Stomach (tissue), 9 donors: ENCODE data around the gene COMMD1. TPM values are rescaled to one million over a fixed set of nuclear protein-coding genes. Genes with fewer than 3 reads are reported as not detected.

Source experiments
- DNase-seq, 2 donors: peaks; one replicate each; pipeline versions ENCODE4 v3.0.0 to v3.0.0-alpha.2; 2013 to 2019
- H3K27ac ChIP-seq, 5 donors: fragments of 200-600 bp in 4 of 5; sonication (generic) in 4 of 5; one replicate each; pipeline ENCODE4 v1.5.1; 2013 to 2019; ENCODE audit warnings: mild to moderate bottlenecking in 1 of 5, moderate library complexity in 1 of 5
- H3K27me3 ChIP-seq, 3 donors: fragments of 200-600 bp; sonication (generic); one replicate each; pipeline ENCODE4 v1.5.1; 2017 to 2019; ENCODE audit warnings: mixed run types in 1 of 3
- H3K36me3 ChIP-seq, 4 donors: fragments of 200-600 bp; sonication (generic); 1 replicate in 3 of 4; 2 replicates in 1 of 4; pipeline ENCODE4 v1.5.1; 2016 to 2019
- H3K4me1 ChIP-seq, 4 donors: fragments of 200-600 bp; sonication (generic); one replicate each; pipeline ENCODE4 v1.5.1; 2016 to 2019
- H3K4me3 ChIP-seq, 4 donors: fragments of 200-600 bp; sonication (generic) in 3 of 4; one replicate each; pipeline ENCODE4 v1.5.1; 2016 to 2019; ENCODE audit warnings: mild to moderate bottlenecking in 1 of 4
- H3K9me3 ChIP-seq, 4 donors: fragments of 200-600 bp; sonication (generic); one replicate each; pipeline ENCODE4 v1.5.1; 2016 to 2019
- EP300 ChIP-seq: sonication (generic); formaldehyde crosslinking; IDR thresholded peaks from one replicate; pipeline ENCODE4 v1.6.1; 2017; ENCODE audit warnings: antibody characterized with exemption
- POLR2A ChIP-seq, 4 donors: fragments of 450-650 bp; IDR thresholded peaks; one replicate each; pipeline ENCODE4 v1.6.1; 2016; ENCODE audit warnings: antibody characterized with exemption in 4 of 4, control low read depth in 2 of 4, mild to moderate bottlenecking in 1 of 4, moderate library complexity in 1 of 4
- POLR2AphosphoS5 ChIP-seq, 3 donors: sonication (generic); formaldehyde crosslinking; IDR thresholded peaks; one replicate each; pipeline ENCODE4 v1.6.1; 2016; ENCODE audit warnings: antibody characterized with exemption in 3 of 3
- WGBS, 5 donors: extraction: QIAGEN DNeasy Blood & Tissue Kit in 3 of 5; methylation state at CpG; one replicate each; pipeline versions ENCODE4 v1.1.5 to v1.1.7; 2013 to 2018; 5-methylcytosine and 5-hydroxymethylcytosine counted together
- intact Hi-C: fragments of 100-400 bp; cut with DNase I; formaldehyde crosslinking; loops from one replicate; pipeline ENCODE4 v1.15.1; 2023; ENCODE audit warnings: low total_unique reads
- polyA plus RNA-seq, 3 donors: library from polyadenylated mRNA; stranded (reverse); fragments of 200-250 nt; gene quantifications; one replicate each; pipeline ENCODE4 v1.2.3, GENCODE V29; 2013
- total RNA-seq, 5 donors: library from RNA; depleted of rRNA; stranded (reverse); fragments of >200 nt; gene quantifications; one replicate each; pipeline versions ENCODE4 v1.1.0 to v1.2.3, GENCODE V29; 2014 to 2016
- TF ChIP-seq, protein P1 (sequence below), 7 experiments: fragments of 450-650 bp in 4 of 7; fragments of 200-600 bp in 3 of 7; sonication (generic) in 3 of 7; IDR thresholded peaks; one replicate each; pipeline ENCODE4 v1.5.1; 2016 to 2019; ENCODE audit warnings: antibody characterized with exemption in 7 of 7, control low read depth in 2 of 7, mild to moderate bottlenecking in 1 of 7
- donor health status: healthy with polysubstance abuse.
- donor health status: Bipolar disorder and iron deficiency.
- donor health status: healthy.

The COMMD1 gene
- total and polyA plus RNA-seq, 8 donors = 12.1 to 155 (median 47.4) TPM

- Histone ChIP-seq H3K27ac (no peak overlapping the region), H3K9me3 (no peaks in the 10 kb centered on the region), H3K27me3 (no peaks in the 10 kb centered on the region), H3K4me3 (no peak overlapping the region), H3K4me1 (peaks cover 0 to 22% (median 6%) of the 10 kb centered on the region in 4 donors), H3K36me3 (no peaks in the 10 kb centered on the region)
- TF ChIP-seq POLR2AphosphoS5 (IDR thresholded peaks at IDR 0.05) (no peak), EP300 (no peak), POLR2A (IDR thresholded peaks at IDR 0.05) (no peak)
- TF ChIP-seq, protein P1, sequence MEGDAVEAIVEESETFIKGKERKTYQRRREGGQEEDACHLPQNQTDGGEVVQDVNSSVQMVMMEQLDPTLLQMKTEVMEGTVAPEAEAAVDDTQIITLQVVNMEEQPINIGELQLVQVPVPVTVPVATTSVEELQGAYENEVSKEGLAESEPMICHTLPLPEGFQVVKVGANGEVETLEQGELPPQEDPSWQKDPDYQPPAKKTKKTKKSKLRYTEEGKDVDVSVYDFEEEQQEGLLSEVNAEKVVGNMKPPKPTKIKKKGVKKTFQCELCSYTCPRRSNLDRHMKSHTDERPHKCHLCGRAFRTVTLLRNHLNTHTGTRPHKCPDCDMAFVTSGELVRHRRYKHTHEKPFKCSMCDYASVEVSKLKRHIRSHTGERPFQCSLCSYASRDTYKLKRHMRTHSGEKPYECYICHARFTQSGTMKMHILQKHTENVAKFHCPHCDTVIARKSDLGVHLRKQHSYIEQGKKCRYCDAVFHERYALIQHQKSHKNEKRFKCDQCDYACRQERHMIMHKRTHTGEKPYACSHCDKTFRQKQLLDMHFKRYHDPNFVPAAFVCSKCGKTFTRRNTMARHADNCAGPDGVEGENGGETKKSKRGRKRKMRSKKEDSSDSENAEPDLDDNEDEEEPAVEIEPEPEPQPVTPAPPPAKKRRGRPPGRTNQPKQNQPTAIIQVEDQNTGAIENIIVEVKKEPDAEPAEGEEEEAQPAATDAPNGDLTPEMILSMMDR (IDR thresholded peaks at IDR 0.05) = no peak
- 80 to 89% (median 85%) methylated on average over 2 of the region's 2 CpGs for WGBS, 5 donors
- no peak for DNase-seq
- intact Hi-C loops = no loop called here
These were observed 204.1 kb downstream of the COMMD1 start for GRCh38 chr2:62109554-62109953.

GRCh38 chr2:62110415-62111025, 205.0 kb downstream of the COMMD1 start:
- no peaks in the 10 kb centered on the region for H3K9me3 ChIP-seq
- peaks cover 0 to 29% (median 8%) of the 10 kb centered on the region in 4 donors for H3K4me1 ChIP-seq
- no peak overlapping the region for H3K4me3 ChIP-seq
- H3K36me3 ChIP-seq = no peaks in the 10 kb centered on the region
- TF ChIP-seq EP300 (no peak), POLR2AphosphoS5 (IDR thresholded peaks at IDR 0.05) (no peak), POLR2A (IDR thresholded peaks at IDR 0.05) (no peak)
- TF ChIP-seq, protein P1 (IDR thresholded peaks at IDR 0.05) = no peak
- H3K27me3 ChIP-seq = no peaks in the 10 kb centered on the region
- 58 to 73% (median 69%) methylated on average over 4 of the region's 4 CpGs for WGBS, 5 donors
- H3K27ac ChIP-seq = no peak overlapping the region
- intact Hi-C loops = no loop called here
- no peak for DNase-seq

- Histone ChIP-seq H3K27me3 (no peaks in the 10 kb centered on the region), H3K4me1 (peaks cover 0 to 29% (median 8%) of the 10 kb centered on the region in 4 donors), H3K27ac (peak overlapping the region in 1 of 5 donors; percentile 47), H3K36me3 (no peaks in the 10 kb centered on the region), H3K4me3 (no peak overlapping the region), H3K9me3 (no peaks in the 10 kb centered on the region)
- DNase-seq = peak in 1 of 2 donors; percentile 10
- intact Hi-C loops = no loop called here
- TF ChIP-seq EP300 = no peak
- TF ChIP-seq, protein P1 (IDR thresholded peaks at IDR 0.05) = no peak
- no peak for TF ChIP-seq POLR2A (IDR thresholded peaks at IDR 0.05)
- TF ChIP-seq POLR2AphosphoS5 (IDR thresholded peaks at IDR 0.05) = no peak
- WGBS, 5 donors = 60 to 77% (median 76%) methylated on average over 2 of the region's 2 CpGs
These were observed 206.7 kb downstream of the COMMD1 start for GRCh38 chr2:62112179-62112578.

DNA sequence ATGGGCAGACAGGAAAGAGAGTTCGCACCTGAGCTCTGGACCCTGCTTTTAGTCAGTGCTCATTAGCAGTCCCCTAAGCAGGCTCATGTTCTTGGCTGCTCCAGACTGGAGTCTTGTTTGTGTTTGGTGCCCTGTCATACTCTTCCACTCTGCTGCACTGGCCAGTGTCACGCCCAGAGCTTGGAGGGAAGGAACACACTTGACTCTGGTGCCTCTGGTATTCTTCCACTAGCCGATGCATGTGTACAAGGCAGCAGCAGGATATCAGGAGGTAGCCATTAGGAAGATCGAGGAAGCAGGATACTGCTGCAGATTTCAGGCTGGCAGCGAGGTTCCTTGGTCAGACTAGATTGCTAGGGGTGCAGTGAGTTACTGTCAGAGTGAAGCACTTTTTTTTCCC, 209.1 kb downstream of the COMMD1 start:
- TF ChIP-seq EP300 (no peak), POLR2AphosphoS5 (IDR thresholded peaks at IDR 0.05) (no peak), POLR2A (IDR thresholded peaks at IDR 0.05) (no peak)
- TF ChIP-seq, protein P1 (IDR thresholded peaks at IDR 0.05) = no peak
- H3K4me1 ChIP-seq = peaks cover 0 to 29% (median 8%) of the 10 kb centered on the region in 4 donors
- intact Hi-C loops = no loop called here

More for the DNA sequence above, 209.1 kb downstream of the COMMD1 start:
- H3K27ac ChIP-seq = no peak overlapping the region
- no peaks in the 10 kb centered on the region for H3K9me3 ChIP-seq
- 51 to 72% (median 64%) methylated on average over 5 of the region's 5 CpGs for WGBS, 5 donors
- no peaks in the 10 kb centered on the region for H3K36me3 ChIP-seq
- no peak overlapping the region for H3K4me3 ChIP-seq
- peak; percentile 14 to 27 for DNase-seq
- H3K27me3 ChIP-seq = no peaks in the 10 kb centered on the region
